GM18498 (cell line): ENCODE results near the gene AOC1.
"Not testable (repeated sequence)": the region's sequence is repeated elsewhere in the genome, so short reads cannot be mapped to it uniquely, and the experiment has no call there.

ENCODE experiments used
- ATAC-seq: cut with Tn5 transposase; IDR thresholded peaks from one replicate; pipeline ENCODE4 v1.9.1; 2021; ENCODE audit warnings: mild to moderate bottlenecking, moderate library complexity; ENCODE audit not compliant: unreplicated experiment

The AOC1 gene, protein sequence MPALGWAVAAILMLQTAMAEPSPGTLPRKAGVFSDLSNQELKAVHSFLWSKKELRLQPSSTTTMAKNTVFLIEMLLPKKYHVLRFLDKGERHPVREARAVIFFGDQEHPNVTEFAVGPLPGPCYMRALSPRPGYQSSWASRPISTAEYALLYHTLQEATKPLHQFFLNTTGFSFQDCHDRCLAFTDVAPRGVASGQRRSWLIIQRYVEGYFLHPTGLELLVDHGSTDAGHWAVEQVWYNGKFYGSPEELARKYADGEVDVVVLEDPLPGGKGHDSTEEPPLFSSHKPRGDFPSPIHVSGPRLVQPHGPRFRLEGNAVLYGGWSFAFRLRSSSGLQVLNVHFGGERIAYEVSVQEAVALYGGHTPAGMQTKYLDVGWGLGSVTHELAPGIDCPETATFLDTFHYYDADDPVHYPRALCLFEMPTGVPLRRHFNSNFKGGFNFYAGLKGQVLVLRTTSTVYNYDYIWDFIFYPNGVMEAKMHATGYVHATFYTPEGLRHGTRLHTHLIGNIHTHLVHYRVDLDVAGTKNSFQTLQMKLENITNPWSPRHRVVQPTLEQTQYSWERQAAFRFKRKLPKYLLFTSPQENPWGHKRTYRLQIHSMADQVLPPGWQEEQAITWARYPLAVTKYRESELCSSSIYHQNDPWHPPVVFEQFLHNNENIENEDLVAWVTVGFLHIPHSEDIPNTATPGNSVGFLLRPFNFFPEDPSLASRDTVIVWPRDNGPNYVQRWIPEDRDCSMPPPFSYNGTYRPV

DNA sequence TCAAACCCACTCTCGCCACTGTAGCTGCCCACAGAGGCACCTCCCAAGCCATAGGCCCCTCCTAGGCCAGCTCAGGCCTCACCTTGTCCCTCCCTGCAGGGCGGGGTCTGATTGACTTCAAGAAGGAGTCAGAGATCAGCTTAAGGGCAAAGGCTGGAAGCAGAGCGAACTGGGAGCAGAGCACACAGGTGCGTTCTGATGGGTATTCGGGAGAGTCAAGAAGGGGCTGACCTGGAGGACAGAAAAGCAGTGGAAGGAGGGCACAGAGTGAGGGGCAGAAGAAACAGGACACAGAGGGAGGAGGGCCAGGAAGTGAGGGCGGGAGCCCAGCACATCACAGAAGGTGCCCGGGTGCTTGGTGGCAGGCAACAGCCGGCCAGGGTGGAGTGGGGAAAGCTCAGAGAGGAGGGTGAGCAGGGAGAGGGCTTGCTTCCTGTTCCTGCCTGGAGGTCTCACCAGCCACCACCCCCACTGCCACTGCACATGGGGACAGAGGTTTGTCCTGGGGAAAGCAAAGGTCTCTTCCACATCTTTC lies at the start of gene AOC1:
Gene AOC1, plus strand, starts transcription at position 147 of the 535 bp plus-strand sequence. CDS start 3,954 bp downstream, outside the sequence.
- no peak for ATAC-seq

DNA sequence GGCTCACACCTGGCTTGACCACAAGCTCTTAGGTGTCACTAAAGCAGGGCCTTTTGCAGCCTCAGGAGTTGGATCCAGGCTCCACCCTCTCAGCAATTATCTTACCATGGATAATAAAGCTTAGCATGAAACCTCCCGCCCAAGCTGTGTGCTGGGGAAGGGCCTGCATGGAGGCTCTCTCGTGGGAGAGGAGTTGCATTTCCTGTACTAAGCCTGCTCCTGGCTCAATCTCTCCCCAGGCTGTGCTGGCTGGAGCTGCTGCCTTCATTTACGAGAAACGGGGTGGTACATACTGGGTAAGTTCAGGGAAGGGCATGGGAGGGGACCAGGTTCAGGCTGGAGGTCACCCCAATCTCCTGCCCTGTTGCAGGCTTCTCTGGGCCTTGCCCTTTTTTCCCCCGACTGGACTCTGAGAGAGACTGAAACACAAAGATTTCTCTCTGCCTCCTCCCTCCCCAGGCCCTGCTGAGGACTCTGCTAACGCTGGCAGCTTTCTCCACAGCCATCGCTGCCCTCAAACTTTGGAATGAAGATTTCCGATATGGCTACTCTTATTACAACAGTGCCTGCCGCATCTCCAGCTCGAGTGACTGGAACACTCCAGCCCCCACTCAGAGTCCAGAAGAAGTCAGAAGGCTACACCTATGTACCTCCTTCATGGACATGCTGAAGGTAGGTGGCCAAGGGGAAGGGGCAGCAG lies 49.0 kb upstream of the AOC1 start:
- no peak for ATAC-seq

DNA sequence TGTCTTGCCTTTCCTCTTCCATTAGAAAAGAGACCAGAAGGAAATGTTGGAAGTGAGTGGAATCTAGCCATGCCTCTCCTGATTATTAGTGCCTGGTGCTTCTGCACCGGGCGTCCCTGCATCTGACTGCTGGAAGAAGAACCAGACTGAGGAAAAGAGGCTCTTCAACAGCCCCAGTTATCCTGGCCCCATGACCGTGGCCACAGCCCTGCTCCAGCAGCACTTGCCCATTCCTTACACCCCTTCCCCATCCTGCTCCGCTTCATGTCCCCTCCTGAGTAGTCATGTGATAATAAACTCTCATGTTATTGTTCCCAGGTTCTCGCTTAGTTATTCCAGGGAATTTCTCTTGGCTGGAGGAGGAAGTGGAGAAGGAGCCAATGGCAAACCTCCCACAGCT lies 47.5 kb upstream of the AOC1 start:
- ATAC-seq = no peak

DNA sequence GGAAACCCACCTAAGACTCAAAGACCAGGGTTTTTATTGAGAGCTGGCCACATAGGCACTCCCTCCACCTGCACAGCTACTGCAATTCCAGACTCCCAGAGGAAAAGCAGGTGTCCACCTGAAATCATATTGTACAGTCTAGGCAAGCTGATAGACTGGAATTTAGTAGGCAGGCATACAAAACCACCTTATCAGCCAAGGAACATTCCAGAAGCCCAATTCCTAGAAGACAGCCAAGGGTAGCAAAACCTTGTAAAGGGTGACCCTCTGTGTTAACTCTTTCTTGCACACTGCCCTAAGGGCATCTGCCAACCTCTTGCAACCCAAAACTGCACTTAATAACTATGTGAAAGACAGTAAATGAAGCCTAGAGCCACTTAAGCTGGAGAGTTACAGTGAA lies 46.5 kb upstream of the AOC1 start:
- no peak for ATAC-seq

DNA sequence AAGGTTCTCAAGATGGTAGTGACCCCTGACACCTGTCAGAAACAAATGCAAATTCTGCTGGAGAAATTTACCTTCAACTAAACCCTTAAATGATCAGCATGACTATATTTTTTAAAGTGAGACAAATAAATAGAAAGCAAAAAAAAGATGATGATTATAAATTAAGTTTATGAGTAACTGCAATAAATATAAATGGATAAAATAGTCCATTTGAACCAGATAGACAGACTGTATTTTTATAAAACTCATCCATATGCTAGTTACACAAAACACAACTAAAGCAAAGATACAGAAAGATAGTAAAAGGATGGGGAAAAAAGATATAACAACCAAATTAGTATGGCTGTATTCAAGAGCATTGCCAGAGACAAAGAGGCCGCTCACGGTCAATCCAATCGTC lies 45.9 kb upstream of the AOC1 start:
- no peak for ATAC-seq

DNA sequence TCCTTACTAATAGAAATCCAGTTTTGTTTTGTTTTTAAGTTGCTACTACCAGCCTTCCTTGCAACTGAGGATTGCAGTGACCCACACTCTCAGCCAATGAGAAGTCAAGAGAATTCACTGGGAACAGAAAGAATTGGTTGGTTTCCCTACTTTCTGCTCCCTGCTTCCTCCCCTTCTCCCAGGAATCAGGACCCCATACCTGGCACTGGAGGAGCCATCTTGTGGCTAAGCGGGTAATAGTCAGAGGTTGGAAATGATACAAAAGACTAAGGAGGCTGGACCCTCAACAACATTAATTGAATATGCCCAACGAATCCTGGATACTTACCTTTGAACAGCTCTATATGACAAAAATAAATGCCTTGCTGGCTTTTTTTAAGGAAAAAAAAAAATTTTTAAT lies 45.5 kb upstream of the AOC1 start:
- ATAC-seq = no peak

DNA sequence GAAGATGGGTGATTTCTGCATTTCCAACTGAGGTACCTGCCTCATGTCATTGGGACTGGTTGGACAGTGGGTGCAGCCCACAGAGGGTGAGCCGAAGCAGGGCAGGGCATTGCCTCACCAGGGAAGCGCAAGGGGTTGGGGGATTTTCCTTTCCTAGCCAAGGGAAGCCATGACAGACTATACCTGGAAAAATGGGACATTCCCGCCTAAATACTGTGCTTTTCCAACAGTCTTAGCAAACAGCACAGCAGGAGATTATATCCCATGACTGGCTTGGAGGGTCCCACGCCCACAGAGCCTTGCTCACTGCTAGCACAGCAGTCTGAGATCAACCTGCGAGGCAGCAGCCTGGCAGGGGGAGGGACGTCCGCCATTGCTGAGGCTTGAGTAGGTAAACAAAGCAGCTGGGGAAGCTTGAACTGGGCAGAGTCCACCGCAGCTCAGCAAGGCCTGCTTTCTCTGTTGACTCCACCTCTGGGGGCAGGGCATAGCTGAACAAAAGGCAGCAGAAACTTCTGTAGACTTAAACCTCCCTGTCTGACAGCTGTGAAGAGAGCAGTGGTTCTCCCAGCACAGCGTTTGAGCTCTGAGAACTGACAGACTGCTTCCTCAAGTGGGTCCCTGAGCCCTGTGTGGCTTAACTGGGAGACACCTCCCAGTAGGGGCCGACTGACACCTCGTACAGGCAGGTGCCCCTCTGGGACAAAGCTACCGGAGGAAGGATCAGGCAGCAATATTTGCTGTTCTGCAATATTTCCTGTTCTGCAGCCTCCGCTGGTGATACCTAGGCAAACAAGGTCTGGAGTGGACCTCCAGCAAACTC lies 44.5 kb upstream of the AOC1 start:
- ATAC-seq = not testable (repeated sequence)

DNA sequence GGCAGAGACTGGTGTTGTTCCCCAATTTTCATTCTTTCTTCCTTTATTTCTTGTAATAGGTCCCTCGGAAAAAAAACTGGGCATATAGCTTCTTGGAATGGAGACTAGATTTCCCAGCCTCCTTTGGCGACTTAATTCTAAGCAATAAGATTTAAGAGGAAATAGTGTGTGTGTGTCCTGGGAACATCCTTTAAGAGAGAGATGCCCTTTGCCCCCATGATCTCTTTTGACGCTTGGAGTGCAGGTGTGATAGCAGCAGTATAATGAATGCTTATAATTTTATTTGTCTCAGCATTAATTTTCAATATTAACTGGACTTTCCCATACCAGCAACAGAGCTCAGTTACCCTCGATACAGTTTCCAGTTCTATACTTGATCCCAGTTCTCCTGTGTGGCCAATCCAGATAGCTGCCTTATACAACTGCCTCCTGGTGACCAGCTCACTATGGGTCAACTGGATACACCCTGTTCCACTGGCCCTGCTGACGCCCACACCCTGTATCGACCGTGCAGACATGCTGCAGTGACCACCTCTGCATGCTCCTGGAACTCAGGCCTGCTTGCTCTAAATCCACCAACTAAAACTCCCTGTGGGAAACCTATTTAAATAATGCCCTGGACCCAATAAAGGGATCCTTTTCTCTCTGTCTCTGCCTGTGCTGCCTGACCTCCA lies 37.9 kb upstream of the AOC1 start:
- no peak for ATAC-seq

DNA sequence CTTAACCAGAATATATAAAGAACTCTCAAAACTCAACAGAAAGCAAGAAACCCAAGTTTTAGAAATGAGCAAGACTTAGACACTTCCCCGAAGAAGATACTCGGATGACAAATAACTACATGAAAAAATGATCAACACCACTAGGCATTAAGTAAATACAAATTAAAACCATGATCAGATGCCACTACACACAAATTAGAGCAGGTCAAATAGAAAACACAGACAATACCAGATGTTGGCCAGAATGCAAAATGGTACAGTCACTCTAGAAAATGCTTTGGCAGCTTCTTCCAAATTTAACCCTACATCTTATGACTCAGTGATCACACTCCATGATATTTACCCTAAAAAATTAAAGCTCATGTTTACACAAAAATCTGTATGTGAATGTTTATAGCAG lies 33.3 kb upstream of the AOC1 start:
- ATAC-seq = no peak

DNA sequence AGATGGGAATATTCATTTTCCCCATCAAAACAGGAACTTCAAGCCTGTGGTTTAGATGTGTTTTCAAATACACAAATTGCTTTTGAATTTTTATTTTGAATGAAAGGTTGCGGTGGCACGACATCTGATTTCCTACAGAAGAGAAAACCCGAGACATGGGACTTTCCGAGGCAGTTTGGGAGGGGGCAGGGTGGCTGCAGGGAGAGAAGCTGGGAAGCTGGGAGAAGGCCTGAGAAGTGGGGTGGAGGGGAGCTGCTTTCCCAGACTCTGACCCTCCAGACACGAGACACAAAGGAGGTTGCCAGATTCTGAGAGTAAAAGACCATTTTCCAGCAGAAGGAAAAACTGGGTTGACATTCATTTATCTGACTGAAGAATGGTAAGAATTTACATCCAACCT lies 32.2 kb upstream of the AOC1 start:
- ATAC-seq = no peak

DNA sequence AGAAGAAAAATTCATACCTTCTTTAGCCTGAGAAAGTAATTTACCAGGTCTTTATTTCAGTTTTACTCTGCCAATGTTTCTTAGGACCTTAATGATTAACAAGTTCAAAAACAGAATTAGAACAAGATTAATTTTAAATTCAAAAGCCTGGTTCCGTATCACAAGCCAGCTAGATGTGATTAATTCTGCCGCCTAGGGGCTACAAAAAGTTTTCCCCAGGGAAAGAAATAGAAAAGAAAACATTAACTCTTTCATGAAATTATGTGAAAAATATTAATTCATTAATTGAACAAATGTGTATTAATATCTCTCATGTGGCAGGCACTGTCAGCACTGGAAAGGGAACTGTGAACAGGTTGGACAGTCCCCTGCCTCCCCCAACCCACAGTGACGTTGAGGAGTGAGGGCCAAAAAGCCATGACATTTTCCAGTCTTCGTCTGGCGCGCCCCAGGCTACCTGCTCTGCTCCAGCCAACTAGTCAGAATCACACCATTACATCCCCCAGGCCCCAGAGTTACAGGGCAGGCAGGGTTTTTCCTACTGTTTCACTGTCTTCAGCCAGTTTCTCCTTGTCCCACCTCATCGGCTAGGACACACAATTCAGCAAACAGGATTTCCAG lies 31.6 kb upstream of the AOC1 start:
- ATAC-seq = no peak

DNA sequence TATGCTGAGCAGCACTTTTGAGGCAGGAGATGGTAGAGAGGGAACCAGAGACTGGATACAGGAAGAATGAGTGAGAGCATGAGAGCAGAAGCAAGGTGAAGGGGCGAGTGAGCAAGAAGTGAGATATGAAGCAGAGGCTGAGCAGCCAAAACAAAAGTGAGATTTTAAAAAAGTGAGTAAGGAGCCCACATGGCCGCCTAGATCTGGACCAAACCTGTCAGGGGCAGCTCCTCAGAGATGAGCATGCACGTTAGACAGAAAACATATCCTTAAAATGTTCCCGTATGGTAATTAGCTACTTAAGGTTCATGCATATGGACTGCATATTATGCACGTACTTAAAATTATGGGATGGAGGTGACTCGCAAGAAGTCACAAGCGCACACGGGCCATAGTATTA lies 29.3 kb upstream of the AOC1 start:
- ATAC-seq = no peak

DNA sequence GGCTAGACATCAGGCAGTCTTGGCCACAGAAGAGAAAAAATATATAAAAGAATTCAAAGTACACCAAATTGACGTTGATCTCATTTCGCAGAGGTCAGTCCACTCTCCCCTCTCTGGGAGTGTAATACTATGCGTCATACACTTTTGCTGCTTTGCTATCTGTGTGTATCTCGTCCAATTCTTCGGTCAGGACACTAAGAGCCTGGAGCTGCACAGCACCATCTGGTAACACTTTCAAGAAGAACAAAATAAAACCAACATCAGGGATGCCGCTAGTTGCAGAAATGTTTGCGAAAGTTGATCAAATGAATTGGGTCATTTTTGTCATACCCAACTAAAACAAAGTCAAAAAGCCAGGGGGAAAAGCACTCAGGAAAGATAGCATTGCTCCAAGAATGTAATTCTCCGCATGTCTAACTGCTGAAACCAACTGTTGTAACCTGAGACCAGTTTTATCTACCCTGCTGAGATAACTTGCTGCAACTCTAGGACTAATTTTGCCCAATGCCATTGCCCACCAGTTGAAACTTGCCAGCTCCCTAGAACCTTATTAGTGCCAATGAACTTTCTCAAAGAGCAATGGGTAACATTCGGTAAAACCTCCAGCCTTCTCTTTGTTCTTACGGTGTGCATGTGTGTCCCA lies 28.7 kb upstream of the AOC1 start:
- ATAC-seq = no peak

DNA sequence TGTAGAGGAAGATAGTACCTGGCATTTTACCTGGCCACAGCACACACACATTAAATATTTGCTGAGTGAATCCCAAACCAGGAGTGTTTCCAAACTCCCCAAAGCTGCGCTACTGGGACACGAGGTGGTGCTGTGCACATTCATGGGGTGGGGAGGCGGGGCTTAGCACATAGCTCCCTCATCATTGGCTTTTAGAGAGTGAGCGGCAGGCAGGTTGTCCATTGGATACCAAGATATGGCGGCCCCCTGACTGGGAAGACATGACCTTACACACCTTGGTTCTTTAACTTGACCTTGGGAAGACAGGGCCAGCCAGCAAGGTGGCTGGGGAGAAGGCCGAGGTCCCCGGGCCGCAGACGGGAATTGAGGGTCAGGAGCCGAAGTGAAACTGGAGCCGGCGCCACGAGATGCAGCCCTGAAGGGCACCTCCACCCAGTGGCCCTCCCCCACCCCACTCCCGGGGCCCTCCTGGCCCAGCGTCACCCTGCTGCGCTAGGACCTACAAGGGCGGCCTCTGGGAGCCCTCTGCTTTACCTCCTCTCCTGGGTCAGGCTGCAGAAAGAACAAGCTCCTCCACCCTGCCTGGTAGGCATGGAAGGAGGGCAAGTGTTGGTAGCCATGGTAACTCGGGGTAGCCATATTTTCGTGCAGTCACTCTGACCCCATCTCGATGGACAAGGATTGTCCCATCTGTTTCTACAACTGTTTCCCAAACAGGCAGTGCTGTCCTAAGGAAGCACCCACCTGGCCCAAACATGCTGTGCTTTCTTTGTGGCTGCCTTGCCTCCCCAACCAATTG lies 27.7 kb upstream of the AOC1 start:
- ATAC-seq = no peak

DNA sequence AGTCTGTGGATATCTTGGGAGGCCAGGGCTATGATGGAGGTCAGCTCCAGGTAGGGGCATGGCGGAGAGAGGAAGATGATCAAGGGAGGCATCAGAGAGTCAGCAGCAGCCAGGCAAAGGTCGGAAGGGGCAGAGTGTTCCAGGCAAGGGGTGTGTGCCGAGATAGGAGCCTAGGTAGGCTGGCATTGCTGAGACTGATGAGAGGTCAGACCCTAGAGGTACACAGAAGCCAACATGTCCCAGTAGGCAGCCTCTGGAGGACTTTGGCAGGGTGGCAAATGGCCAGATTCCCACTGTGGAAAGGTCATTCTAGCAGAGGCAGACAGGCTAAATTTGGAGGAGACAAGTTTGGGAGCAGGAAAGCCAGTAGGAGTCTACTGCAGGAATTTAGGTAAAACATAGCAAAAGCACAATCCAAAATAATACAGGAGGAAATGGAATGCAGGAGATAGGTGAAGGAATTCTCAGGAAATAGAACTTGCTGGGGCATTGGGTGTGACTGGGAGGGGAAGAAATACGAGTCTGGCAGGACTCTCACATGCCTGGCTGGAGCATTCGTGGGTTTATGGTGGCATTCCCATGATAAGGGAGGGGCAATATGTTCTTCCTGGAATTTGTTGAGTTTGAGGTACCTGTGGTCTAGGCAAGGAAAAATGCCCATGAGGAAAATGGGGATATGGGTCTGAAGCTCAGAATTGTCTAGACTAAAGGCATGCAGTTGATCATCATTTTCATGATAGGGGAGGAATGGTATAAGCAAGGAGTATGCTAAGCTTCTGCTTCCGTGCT lies 26.1 kb upstream of the AOC1 start:
- no peak for ATAC-seq

DNA sequence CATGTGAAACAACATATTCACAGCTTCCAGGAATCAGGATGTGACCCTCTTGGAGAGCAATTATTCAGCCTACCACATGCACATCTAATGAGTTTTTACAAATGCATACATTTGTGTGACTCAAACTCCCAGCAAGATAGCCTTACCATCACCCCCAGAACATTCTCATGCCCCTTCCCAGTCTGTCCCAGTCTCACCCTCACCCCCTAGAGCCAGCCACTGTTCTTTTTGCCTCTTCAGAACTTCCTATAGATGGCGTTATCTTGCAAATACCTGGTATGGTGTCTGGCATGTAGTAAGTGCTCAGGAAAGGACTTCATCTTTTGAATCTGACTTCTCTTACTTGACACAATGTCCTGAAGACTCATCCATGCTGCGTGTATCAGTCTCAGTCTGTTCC lies 23.9 kb upstream of the AOC1 start:
- ATAC-seq = no peak

DNA sequence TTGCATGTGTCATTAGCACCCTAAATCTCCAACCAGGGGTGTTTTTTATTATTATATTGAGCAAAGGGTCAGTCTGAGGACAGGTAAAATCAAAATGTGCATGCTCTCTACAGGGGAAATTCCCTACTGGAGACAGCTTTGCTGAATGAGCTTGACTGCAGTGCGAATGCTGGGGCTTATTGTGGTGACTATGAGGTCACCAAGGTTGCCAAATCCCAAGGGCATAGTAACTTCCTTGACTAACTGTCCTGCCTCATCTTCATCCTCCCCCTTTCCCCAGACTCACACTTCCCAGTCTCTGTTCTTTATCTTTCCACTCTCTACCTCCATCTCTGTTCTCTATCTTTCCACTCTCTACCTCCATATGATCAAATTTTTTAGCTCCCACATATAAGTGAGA lies 22.9 kb upstream of the AOC1 start:
- no peak for ATAC-seq

DNA sequence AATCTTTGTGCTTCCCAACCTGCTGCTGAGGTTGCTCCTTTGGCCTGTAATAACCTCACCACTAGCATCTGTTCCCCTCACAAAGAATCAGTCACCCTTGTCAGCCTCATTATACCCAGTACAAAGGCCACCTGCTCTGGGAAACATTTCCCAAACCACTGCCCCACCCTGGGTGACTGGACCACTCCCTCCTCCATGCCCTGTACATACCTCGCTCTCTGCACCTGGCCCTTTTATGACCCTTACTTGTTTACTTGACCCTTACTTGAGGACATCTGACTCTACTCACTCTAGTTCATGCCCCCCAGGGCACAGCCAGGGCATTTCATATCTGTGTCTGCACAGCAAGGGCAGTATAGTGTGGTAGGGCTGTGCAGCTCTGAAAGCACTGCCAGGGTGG lies 21.4 kb upstream of the AOC1 start:
- ATAC-seq = no peak
